ENCODE results near the gene GZMM. TPM values are rescaled to one million over a fixed set of nuclear protein-coding genes. Genes with fewer than 3 reads are reported as not detected.

GZMM gene
- total RNA-seq, 1 experiment from 2014 or later: 0.59 TPM

GRCh38 chr19:556611-557382 is 12.9 kb downstream of the GZMM start:
- H3K27ac ChIP-seq (ENCODE audit: low read depth, low read length): peak overlapping the region; percentile 48; the same call in 1 of the 2 replicates
- DNase-seq (ENCODE audit: low read depth, low spot score) (no peak), ATAC-seq (no peak)
- peaks cover 17 to 18% of the 10 kb centered on the region in 2 experiments for H3K4me1 ChIP-seq (ENCODE audit: control insufficient read depth in 1 of 2, insufficient read depth in 2 of 2, low read length in 2 of 2)
- no peaks in the 10 kb centered on the region for H3K9me3 ChIP-seq (ENCODE audit: control insufficient read depth in 1 of 2, insufficient read depth in 1 of 2, low read depth in 1 of 2, low read length in 2 of 2)
- TF ChIP-seq SP1 (IDR thresholded peaks at IDR 0.05; ENCODE audit: low read depth): no peak
- no peak for TF ChIP-seq EZH2 (IDR thresholded peaks at IDR 0.05)
- no peak for TF ChIP-seq ZBTB33 (IDR thresholded peaks at IDR 0.05; ENCODE audit: extremely low read depth, insufficient replicate concordance, low read length)
- TF ChIP-seq SIN3A (IDR thresholded peaks at IDR 0.05; ENCODE audit: low read depth): no peak
- TF ChIP-seq CTCF (IDR thresholded peaks at IDR 0.05 in 2 of 3, conservative IDR thresholded peaks at IDR 0.05 in 1 of 3; ENCODE audit: borderline replicate concordance in 1 of 3, insufficient read depth in 1 of 3, low read depth in 2 of 3, low read length in 2 of 3): no peak
- no peak for TF ChIP-seq ZNF274 (IDR thresholded peaks at IDR 0.05; ENCODE audit: low read depth, low read length)
- no peak for TF ChIP-seq ZFX (IDR thresholded peaks at IDR 0.05)
- no peak for TF ChIP-seq EZH2phosphoT487 (IDR thresholded peaks at IDR 0.05; ENCODE audit: borderline replicate concordance)
- TF ChIP-seq POLR2AphosphoS5 (IDR thresholded peaks at IDR 0.05; ENCODE audit: low read depth, low read length): no peak
- no peak for TF ChIP-seq CEBPB (IDR thresholded peaks at IDR 0.05; ENCODE audit: low read depth)
- no peaks in the 10 kb centered on the region for H4K20me1 ChIP-seq (ENCODE audit: insufficient read depth)
- intact Hi-C loops (cut with micrococcal nuclease): no loop called here
- ChIA-PET POLR2A (interaction anchor here (1.0 to 1.6 kb wide), 4 partner anchors 10 to 46 kb away, joined by 3 to 8 read pairs (median 6); partner anchors contain the start of gene BSG), RAD21 (ENCODE audit: low non-redundant PET in 1 of 2, low total read pairs in 2 of 2, uncharacterized antibody in 2 of 2, unreplicated experiment in 2 of 2) (no interaction called here), CTCF (interaction anchor here (2.8 kb wide), 1 partner anchor 46 kb away, joined by 12 read pairs; no protein-coding TSS in a partner anchor)
- no peaks in the 10 kb centered on the region for H3K27me3 ChIP-seq (ENCODE audit: insufficient read depth, low read length)
- peak overlapping the region; percentile 67 for H3K4me2 ChIP-seq (ENCODE audit: low read length)
- no peak overlapping the region for H2AFZ ChIP-seq (ENCODE audit: low read depth, low read length, poor library complexity, severe bottlenecking)
- no TSS peak for BruUV-seq (replicated peaks)
- H3K36me3 ChIP-seq (ENCODE audit: control insufficient read depth in 1 of 2, insufficient read depth in 2 of 2, low read length in 2 of 2): no peaks in the 10 kb centered on the region
- no peaks in the 10 kb centered on the region for H3K79me2 ChIP-seq (ENCODE audit: insufficient read depth, low read length)
- H3K9ac ChIP-seq (ENCODE audit: low read length): peak overlapping the region; percentile 8; the same call in 1 of the 2 replicates
- H3K4me3 ChIP-seq (replicated peaks in 1 of 2; ENCODE audit: low read depth in 1 of 2, low read length in 2 of 2): peak overlapping the region in 1 of 2 experiments; percentile 8; a peak in 1 of 4 replicates
- no peaks in the 10 kb centered on the region for H3K9me2 ChIP-seq (ENCODE audit: insufficient read depth)

Measured in HCT116 (cell line).